ENCODE results near the gene APCDD1L.

DNA sequence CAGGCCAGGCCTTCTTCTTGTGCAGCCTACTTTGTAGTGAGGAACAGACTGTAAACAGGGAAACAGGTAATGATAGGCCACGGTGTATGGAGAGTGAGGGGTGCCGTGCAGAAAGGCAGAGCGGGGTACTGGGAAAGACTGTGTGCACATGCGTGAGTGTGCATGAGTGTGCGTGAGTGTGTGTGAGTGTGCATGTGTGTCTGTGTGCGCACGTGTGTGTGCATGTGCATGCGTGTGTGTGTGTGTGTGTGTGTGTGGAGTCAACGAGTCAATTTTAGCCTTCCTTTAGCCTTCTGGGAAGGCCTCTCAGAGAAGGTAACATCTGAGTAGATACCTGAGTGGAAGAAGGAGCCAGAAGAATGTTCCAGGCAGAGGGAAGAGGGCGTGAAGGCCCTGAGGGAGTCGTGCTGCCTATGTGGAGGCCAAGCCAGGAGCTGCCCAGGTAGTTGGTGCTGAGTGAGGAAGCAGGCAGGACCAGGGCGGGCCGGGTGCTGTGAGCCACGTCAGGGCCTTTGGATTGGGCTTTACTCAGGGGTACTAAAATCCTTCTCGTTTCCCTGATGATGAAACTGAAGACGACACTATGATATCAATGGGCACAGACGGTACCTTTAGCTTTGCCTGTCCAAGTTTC lies 6.3 kb downstream of the APCDD1L start:
- TF ChIP-seq, protein P1, sequence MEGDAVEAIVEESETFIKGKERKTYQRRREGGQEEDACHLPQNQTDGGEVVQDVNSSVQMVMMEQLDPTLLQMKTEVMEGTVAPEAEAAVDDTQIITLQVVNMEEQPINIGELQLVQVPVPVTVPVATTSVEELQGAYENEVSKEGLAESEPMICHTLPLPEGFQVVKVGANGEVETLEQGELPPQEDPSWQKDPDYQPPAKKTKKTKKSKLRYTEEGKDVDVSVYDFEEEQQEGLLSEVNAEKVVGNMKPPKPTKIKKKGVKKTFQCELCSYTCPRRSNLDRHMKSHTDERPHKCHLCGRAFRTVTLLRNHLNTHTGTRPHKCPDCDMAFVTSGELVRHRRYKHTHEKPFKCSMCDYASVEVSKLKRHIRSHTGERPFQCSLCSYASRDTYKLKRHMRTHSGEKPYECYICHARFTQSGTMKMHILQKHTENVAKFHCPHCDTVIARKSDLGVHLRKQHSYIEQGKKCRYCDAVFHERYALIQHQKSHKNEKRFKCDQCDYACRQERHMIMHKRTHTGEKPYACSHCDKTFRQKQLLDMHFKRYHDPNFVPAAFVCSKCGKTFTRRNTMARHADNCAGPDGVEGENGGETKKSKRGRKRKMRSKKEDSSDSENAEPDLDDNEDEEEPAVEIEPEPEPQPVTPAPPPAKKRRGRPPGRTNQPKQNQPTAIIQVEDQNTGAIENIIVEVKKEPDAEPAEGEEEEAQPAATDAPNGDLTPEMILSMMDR (IDR thresholded peaks at IDR 0.05 in 4 of 5, conservative IDR thresholded peaks at IDR 0.05 in 1 of 5), result no peak
- no peak for TF ChIP-seq POLR2A (IDR thresholded peaks at IDR 0.05)

Data from gastrocnemius medialis (tissue), 4 donors.